Uterus (tissue), 4 donors: Measurements from ENCODE around the gene SON. TPM values are rescaled to one million over a fixed set of nuclear protein-coding genes. Genes with fewer than 3 reads are reported as not detected.

Experiments
- DNase-seq, 2 donors: peaks; one replicate each; pipeline ENCODE4 v3.0.0-alpha.2; 2019 to 2020
- H3K27ac ChIP-seq, 2 donors: fragments of 200-600 bp; sonication (generic); 1 replicate in 1 of 2; 2 replicates in 1 of 2; pipeline ENCODE4 v1.5.1; 2016 to 2018
- H3K27me3 ChIP-seq, 2 donors: fragments of 200-600 bp; sonication (generic); one replicate each; pipeline ENCODE4 v1.5.1; 2018 to 2019; ENCODE audit warnings: control low read depth in 1 of 2
- H3K36me3 ChIP-seq, 2 donors: fragments of 200-600 bp; sonication (generic); one replicate each; pipeline ENCODE4 v1.5.1; 2019; ENCODE audit warnings: control low read depth in 1 of 2
- H3K4me1 ChIP-seq, 2 donors: fragments of 200-600 bp; sonication (generic); one replicate each; pipeline ENCODE4 v1.5.1; 2018 to 2019; ENCODE audit warnings: control low read depth in 1 of 2
- H3K4me3 ChIP-seq, 2 donors: fragments of 200-600 bp; sonication (generic); 1 replicate in 1 of 2; 2 replicates in 1 of 2; pipeline ENCODE4 v1.5.1; 2018 to 2019; ENCODE audit warnings: mild to moderate bottlenecking in 1 of 2
- H3K9me3 ChIP-seq, 2 donors: fragments of 200-600 bp; sonication (generic); one replicate each; pipeline ENCODE4 v1.5.1; 2019; ENCODE audit warnings: control low read depth in 1 of 2
- POLR2A ChIP-seq, 2 donors: fragments of 450-650 bp; IDR thresholded peaks; one replicate each; pipeline ENCODE4 v1.6.1; 2016; ENCODE audit warnings: antibody characterized with exemption in 2 of 2, mild to moderate bottlenecking in 1 of 2, moderate library complexity in 1 of 2
- intact Hi-C: fragments of 100-400 bp; cut with DNase I; formaldehyde crosslinking; loops from one replicate; pipeline ENCODE4 v1.15.1; 2023; ENCODE audit warnings: low total_unique reads
- total RNA-seq, 4 donors: library from RNA; depleted of rRNA in 3 of 4; stranded (reverse); fragments of >200 nt in 3 of 4; gene quantifications; one replicate each; pipeline versions ENCODE4 v1.1.0 to v1.2.4, GENCODE V29; 2014 to 2023
- TF ChIP-seq, protein P1 (sequence below), 4 experiments: fragments of 200-600 bp in 2 of 4; fragments of 450-650 bp in 2 of 4; sonication (generic) in 2 of 4; IDR thresholded peaks; one replicate each; pipeline ENCODE4 v1.5.1; 2016 to 2019; ENCODE audit warnings: antibody characterized with exemption in 4 of 4, mild to moderate bottlenecking in 2 of 4, moderate library complexity in 1 of 4
- donor health status: DM: yes; HTN: yes; CAD: no.

The SON gene
- total RNA-seq, 4 donors from 2014 or later, result 249 to 420 (median 304) TPM

- H3K27ac ChIP-seq, result peak overlapping the region in 1 of 2 donors; percentile 13
- DNase-seq, result no peak
- H3K27me3 ChIP-seq, result no peaks in the 10 kb centered on the region
- no peak overlapping the region for H3K4me3 ChIP-seq
- no peaks in the 10 kb centered on the region for H3K36me3 ChIP-seq
- no peaks in the 10 kb centered on the region for H3K4me1 ChIP-seq
- intact Hi-C loops, result no loop called here
- H3K9me3 ChIP-seq, result no peaks in the 10 kb centered on the region
- TF ChIP-seq, protein P1, sequence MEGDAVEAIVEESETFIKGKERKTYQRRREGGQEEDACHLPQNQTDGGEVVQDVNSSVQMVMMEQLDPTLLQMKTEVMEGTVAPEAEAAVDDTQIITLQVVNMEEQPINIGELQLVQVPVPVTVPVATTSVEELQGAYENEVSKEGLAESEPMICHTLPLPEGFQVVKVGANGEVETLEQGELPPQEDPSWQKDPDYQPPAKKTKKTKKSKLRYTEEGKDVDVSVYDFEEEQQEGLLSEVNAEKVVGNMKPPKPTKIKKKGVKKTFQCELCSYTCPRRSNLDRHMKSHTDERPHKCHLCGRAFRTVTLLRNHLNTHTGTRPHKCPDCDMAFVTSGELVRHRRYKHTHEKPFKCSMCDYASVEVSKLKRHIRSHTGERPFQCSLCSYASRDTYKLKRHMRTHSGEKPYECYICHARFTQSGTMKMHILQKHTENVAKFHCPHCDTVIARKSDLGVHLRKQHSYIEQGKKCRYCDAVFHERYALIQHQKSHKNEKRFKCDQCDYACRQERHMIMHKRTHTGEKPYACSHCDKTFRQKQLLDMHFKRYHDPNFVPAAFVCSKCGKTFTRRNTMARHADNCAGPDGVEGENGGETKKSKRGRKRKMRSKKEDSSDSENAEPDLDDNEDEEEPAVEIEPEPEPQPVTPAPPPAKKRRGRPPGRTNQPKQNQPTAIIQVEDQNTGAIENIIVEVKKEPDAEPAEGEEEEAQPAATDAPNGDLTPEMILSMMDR (IDR thresholded peaks at IDR 0.05), result no peak
- no peak for TF ChIP-seq POLR2A (IDR thresholded peaks at IDR 0.05)
These were observed 36.2 kb downstream of the SON start for GRCh38 chr21:33578959-33579542.

DNA sequence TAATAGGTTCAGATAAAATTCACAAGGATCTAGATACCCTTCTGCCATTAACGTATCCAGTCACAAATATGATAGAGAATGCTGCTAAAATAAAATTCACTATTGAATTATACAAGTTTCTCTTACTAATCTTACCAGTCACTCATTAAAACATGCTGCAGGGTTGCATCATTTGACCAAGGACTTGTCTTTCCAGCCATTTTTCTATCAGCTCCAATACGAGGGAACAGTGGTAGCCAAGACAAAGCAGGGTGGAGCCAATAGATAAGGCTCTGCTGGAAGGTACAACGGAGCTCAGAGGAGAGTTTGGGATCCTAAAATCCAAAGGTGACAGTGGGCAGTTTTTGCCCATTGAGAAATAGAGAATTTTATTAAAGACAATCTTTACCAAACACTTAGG, 41.6 kb downstream of the SON start:
- TF ChIP-seq POLR2A (IDR thresholded peaks at IDR 0.05), result no peak
- TF ChIP-seq, protein P1 (IDR thresholded peaks at IDR 0.05), result no peak
- no peak for DNase-seq
- Histone ChIP-seq H3K27me3 (no peaks in the 10 kb centered on the region), H3K4me3 (no peak overlapping the region), H3K9me3 (no peaks in the 10 kb centered on the region), H3K36me3 (no peaks in the 10 kb centered on the region), H3K27ac (no peak overlapping the region), H3K4me1 (no peaks in the 10 kb centered on the region)
- intact Hi-C loops, result no loop called here

DNA sequence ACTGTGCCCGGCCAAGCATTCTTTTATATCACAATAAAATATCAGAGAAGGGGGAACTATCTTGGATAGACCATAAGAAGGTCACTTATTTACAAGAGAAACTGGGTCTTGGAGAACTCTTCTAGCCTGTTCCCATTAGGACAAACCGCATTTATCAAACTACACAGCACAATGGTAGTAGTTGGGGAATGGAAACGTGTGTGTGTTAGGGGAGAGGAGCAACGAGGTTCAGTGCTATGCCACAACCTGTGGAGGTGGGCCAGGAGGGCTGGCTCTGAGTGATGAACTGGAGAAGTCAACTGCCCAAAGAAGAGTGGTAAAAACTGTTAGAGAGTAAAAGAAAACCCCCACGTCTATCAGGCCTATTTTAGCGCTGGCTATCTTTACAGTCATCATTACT, 44.1 kb downstream of the SON start:
- TF ChIP-seq, protein P1 (IDR thresholded peaks at IDR 0.05), result no peak
- TF ChIP-seq POLR2A (IDR thresholded peaks at IDR 0.05), result no peak
- intact Hi-C loops, result no loop called here
- DNase-seq, result no peak

GRCh38 chr21:33587792-33588484, 45.1 kb downstream of the SON start:
- TF ChIP-seq POLR2A (IDR thresholded peaks at IDR 0.05), result no peak
- TF ChIP-seq, protein P1 (IDR thresholded peaks at IDR 0.05), result no peak
- peak overlapping the region; percentile 44 to 54 for H3K4me3 ChIP-seq
- no peaks in the 10 kb centered on the region for H3K27me3 ChIP-seq
- peak; percentile 38 to 41 for DNase-seq
- no peaks in the 10 kb centered on the region for H3K9me3 ChIP-seq
- H3K4me1 ChIP-seq, result no peaks in the 10 kb centered on the region
- H3K36me3 ChIP-seq, result no peaks in the 10 kb centered on the region
- intact Hi-C loops, result no loop called here
- H3K27ac ChIP-seq, result peak overlapping the region; percentile 77 to 83

More for the DNA sequence above, 44.1 kb downstream of the SON start:
- Histone ChIP-seq H3K27me3 (no peaks in the 10 kb centered on the region), H3K27ac (no peak overlapping the region), H3K4me1 (no peaks in the 10 kb centered on the region), H3K9me3 (no peaks in the 10 kb centered on the region), H3K4me3 (no peak overlapping the region), H3K36me3 (no peaks in the 10 kb centered on the region)
